WTC11 (cell line): ENCODE results near the gene ZMPSTE24.

Source experiments
- TF ChIP-seq, protein P1 (sequence below): sonication (generic); formaldehyde crosslinking; IDR thresholded peaks from 2 replicates; pipeline ENCODE4 v1.8.0; 2022; ENCODE audit warnings: mild to moderate bottlenecking, missing genetic modification reagents
- TF ChIP-seq, protein P2 (sequence below): sonication (generic); formaldehyde crosslinking; IDR thresholded peaks from 2 replicates; pipeline ENCODE4 v1.8.0; 2022; ENCODE audit warnings: mild to moderate bottlenecking, missing genetic modification reagents

DNA sequence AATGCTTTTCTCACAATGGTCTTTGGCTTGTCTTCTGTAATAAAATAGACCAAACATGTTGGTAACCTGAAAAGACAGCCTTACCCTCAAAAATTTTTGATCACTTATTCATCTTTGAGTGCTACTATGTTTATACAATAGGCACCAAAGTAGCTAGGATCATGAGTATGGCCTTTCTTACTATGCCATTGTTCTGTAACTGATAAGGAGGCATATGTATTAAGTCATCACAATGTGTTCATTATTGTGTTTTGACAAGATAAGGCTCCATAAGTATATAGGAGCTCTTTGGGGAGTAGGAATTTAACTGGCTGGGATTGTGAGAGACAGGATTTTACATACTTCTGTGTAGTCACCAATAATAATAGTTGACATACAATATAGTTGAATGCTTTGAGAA lies 9.6 kb upstream of the ZMPSTE24 start:
- TF ChIP-seq, protein P1, sequence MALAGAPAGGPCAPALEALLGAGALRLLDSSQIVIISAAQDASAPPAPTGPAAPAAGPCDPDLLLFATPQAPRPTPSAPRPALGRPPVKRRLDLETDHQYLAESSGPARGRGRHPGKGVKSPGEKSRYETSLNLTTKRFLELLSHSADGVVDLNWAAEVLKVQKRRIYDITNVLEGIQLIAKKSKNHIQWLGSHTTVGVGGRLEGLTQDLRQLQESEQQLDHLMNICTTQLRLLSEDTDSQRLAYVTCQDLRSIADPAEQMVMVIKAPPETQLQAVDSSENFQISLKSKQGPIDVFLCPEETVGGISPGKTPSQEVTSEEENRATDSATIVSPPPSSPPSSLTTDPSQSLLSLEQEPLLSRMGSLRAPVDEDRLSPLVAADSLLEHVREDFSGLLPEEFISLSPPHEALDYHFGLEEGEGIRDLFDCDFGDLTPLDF (CRISPR knock-in tag), result no peak
- TF ChIP-seq, protein P2, sequence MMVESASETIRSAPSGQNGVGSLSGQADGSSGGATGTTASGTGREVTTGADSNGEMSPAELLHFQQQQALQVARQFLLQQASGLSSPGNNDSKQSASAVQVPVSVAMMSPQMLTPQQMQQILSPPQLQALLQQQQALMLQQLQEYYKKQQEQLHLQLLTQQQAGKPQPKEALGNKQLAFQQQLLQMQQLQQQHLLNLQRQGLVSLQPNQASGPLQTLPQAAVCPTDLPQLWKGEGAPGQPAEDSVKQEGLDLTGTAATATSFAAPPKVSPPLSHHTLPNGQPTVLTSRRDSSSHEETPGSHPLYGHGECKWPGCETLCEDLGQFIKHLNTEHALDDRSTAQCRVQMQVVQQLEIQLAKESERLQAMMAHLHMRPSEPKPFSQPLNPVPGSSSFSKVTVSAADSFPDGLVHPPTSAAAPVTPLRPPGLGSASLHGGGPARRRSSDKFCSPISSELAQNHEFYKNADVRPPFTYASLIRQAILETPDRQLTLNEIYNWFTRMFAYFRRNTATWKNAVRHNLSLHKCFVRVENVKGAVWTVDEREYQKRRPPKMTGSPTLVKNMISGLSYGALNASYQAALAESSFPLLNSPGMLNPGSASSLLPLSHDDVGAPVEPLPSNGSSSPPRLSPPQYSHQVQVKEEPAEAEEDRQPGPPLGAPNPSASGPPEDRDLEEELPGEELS (CRISPR knock-in tag), result no peak
